Measurements from ENCODE around the gene LYZL4. TPM values are rescaled to one million over a fixed set of nuclear protein-coding genes. Genes with fewer than 3 reads are reported as not detected.

LYZL4 gene
- total RNA-seq, 3 donors from 2014 or later: not detected

DNA sequence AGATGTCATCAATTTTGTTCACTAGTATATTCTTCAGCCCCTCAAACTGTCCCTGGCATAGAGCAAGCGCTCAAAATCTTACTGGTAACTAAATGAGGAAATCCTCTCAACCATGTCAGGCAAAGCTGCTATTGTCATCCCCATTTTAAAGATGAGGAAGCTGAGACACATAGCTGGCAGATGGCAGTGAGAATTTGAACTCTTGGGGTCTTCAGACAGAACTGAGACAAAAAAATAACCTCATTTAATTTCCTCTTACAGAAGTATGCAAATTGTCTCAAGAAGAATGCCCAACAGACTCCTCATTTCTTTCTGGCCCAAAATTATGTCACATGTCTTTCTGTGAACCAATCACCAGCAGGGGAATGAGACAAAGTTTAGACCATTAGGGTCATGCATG, 40.2 kb upstream of the LYZL4 start:
- no peak overlapping the region for H3K4me3 ChIP-seq
- intact Hi-C loops (cut with DNase I; ENCODE audit: low total_unique reads): no loop called here
- no peak for TF ChIP-seq POLR2AphosphoS5 (IDR thresholded peaks at IDR 0.05)
- no peak for TF ChIP-seq POLR2A (IDR thresholded peaks at IDR 0.05)
- TF ChIP-seq, protein P1, sequence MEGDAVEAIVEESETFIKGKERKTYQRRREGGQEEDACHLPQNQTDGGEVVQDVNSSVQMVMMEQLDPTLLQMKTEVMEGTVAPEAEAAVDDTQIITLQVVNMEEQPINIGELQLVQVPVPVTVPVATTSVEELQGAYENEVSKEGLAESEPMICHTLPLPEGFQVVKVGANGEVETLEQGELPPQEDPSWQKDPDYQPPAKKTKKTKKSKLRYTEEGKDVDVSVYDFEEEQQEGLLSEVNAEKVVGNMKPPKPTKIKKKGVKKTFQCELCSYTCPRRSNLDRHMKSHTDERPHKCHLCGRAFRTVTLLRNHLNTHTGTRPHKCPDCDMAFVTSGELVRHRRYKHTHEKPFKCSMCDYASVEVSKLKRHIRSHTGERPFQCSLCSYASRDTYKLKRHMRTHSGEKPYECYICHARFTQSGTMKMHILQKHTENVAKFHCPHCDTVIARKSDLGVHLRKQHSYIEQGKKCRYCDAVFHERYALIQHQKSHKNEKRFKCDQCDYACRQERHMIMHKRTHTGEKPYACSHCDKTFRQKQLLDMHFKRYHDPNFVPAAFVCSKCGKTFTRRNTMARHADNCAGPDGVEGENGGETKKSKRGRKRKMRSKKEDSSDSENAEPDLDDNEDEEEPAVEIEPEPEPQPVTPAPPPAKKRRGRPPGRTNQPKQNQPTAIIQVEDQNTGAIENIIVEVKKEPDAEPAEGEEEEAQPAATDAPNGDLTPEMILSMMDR (IDR thresholded peaks at IDR 0.05): no peak
- H3K4me1 ChIP-seq: no peaks in the 10 kb centered on the region
- no peak for DNase-seq (ENCODE audit: low spot score in 2 of 2)
- no peaks in the 10 kb centered on the region for H3K27me3 ChIP-seq
- no peaks in the 10 kb centered on the region for H3K9me3 ChIP-seq
- H3K27ac ChIP-seq: no peak overlapping the region
- H3K36me3 ChIP-seq: no peaks in the 10 kb centered on the region

DNA sequence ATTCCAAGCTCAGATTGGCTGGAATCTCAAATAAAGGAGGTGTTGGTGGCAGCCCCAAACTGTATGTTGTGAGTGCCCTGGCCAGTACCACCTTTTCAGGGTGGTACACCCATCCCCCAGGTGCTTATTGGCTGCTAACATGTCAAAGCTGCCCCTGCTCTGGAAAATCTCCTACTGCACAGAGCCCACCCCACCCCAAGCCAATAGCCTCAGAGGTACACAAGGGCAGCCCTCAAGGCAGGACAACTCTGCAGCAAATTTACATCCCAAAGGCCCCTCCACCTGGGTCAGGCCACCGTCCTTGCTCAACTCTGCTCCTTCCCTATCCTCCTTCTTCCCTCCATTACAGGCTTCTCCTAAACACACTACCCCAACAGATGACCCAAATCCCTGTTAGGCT, 37.1 kb upstream of the LYZL4 start:
- H3K36me3 ChIP-seq: no peaks in the 10 kb centered on the region
- H3K4me1 ChIP-seq: no peaks in the 10 kb centered on the region
- intact Hi-C loops (cut with DNase I; ENCODE audit: low total_unique reads): no loop called here
- no peak overlapping the region for H3K4me3 ChIP-seq
- TF ChIP-seq POLR2AphosphoS5 (IDR thresholded peaks at IDR 0.05) (no peak), POLR2A (IDR thresholded peaks at IDR 0.05) (no peak)
- TF ChIP-seq, protein P1 (IDR thresholded peaks at IDR 0.05): no peak
- no peaks in the 10 kb centered on the region for H3K27me3 ChIP-seq
- H3K27ac ChIP-seq: no peak overlapping the region
- no peak for DNase-seq (ENCODE audit: low spot score in 2 of 2)
- no peaks in the 10 kb centered on the region for H3K9me3 ChIP-seq

DNA sequence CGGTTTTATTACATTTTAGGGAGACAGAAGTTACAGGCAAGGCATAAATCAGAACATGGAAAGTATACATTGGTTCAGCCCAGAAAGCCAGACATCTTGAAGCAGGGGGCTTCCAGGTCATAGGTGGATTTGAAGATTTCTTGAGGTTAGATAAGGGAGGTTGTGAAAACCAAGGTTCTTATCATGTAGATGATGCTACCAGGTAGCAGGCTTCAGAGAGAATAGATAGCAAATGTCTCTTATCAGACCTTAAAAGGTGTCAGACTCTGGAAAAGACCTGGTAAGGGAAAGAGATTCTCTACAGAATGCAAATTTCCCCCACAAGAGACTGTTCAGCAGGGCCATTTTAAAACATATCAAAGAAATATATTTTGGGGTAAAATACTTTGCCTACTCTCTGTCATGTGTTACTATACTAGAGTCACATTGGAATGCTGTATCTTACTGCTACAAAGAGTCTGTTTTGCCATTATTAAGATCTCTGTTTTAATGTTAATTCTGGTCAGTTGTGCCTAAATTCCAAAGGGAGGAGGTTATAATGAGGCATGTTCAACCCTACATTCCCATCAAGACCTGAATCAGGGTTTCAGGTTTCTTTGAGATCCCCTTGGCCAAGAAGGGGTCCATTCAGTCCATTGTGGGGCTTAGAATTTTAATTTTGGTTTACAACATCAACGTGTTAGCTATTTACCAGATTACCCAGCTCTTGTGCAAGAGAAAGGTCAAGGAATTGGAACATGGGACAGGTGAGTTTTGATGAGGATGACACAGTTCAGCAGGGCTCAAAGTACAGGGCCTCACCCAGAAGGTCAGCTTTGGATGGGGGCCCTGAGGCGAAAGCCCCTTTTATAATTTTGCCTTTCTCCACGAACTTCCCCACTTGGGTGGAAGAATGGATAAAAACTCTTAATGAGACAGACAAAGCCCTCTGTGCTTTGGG, 36.0 kb upstream of the LYZL4 start:
- H3K36me3 ChIP-seq: no peaks in the 10 kb centered on the region
- intact Hi-C loops (cut with DNase I; ENCODE audit: low total_unique reads): no loop called here

DNA sequence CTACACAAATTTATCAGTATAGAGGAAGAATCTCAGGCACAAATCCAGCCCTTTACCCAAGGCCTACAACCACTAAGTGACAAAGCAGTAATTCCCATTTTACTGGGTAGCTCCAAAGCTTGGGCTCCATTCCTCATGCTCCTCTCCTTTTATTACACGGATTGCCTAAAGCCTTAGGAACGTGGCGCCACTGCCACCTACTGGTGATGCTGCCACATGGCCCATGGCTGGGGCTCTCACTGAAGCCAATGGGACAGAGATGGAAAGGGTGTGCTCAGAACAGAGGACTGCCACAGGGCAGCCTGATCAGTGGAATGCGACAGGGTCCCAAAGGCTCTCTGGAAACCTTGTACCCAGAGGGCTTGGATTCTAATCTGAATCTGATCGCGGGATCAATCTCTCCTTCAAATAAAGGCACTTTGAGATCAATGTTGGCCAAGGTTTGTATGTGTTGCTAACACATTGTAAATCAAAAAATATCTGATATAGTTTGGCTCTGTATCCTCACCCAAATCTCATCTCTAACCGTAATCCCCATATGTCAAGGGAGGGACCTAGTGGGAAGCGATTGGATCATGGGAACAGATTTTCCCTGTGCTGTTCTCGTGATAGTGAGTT, 33.5 kb upstream of the LYZL4 start:
- peak; percentile 73 to 83 for DNase-seq (ENCODE audit: low spot score in 2 of 2)

More for the DNA sequence above, 36.0 kb upstream of the LYZL4 start:
- H3K4me3 ChIP-seq: no peak overlapping the region
- no peaks in the 10 kb centered on the region for H3K9me3 ChIP-seq
- no peaks in the 10 kb centered on the region for H3K27me3 ChIP-seq
- TF ChIP-seq, protein P1 (IDR thresholded peaks at IDR 0.05): no peak
- TF ChIP-seq POLR2A (IDR thresholded peaks at IDR 0.05): no peak
- H3K27ac ChIP-seq: no peak overlapping the region
- no peaks in the 10 kb centered on the region for H3K4me1 ChIP-seq
- no peak for DNase-seq (ENCODE audit: low spot score in 2 of 2)

More for the DNA sequence above, 33.5 kb upstream of the LYZL4 start:
- Histone ChIP-seq H3K36me3 (no peaks in the 10 kb centered on the region), H3K27ac (no peak overlapping the region), H3K4me1 (no peaks in the 10 kb centered on the region), H3K4me3 (no peak overlapping the region), H3K27me3 (no peaks in the 10 kb centered on the region), H3K9me3 (no peaks in the 10 kb centered on the region)
- TF ChIP-seq, protein P1 (IDR thresholded peaks at IDR 0.05): peak; percentile 85 to 96 (median 87)
- TF ChIP-seq POLR2AphosphoS5 (IDR thresholded peaks at IDR 0.05) (peak in 1 of 3 donors; percentile 45), POLR2A (IDR thresholded peaks at IDR 0.05) (no peak)
- intact Hi-C loops (cut with DNase I; ENCODE audit: low total_unique reads): no loop called here

All from breast epithelium (tissue), 4 donors.